Right lobe of liver (tissue), 4 donors: Measurements from ENCODE around the gene ZNF530.

Experiments used
- POLR2A ChIP-seq: fragments of 450-650 bp; IDR thresholded peaks from one replicate; pipeline ENCODE4 v1.6.1; 2017; ENCODE audit warnings: antibody characterized with exemption, mild to moderate bottlenecking
- TF ChIP-seq, protein P1 (sequence below), 4 donors: fragments of 200-600 bp in 3 of 4; fragments of 450-650 bp in 1 of 4; IDR thresholded peaks; one replicate each; pipeline versions ENCODE4 v1.5.1 to v1.8.0; 2016 to 2022; ENCODE audit warnings: antibody characterized with exemption in 4 of 4, mild to moderate bottlenecking in 2 of 4
- donor health status: DM: no; HTN: no; CAD: no.
- donor health status: DM: no; HTN: no; CAD: no.
- donor health status: DM: no; HTN: yes; CAD: no.

DNA sequence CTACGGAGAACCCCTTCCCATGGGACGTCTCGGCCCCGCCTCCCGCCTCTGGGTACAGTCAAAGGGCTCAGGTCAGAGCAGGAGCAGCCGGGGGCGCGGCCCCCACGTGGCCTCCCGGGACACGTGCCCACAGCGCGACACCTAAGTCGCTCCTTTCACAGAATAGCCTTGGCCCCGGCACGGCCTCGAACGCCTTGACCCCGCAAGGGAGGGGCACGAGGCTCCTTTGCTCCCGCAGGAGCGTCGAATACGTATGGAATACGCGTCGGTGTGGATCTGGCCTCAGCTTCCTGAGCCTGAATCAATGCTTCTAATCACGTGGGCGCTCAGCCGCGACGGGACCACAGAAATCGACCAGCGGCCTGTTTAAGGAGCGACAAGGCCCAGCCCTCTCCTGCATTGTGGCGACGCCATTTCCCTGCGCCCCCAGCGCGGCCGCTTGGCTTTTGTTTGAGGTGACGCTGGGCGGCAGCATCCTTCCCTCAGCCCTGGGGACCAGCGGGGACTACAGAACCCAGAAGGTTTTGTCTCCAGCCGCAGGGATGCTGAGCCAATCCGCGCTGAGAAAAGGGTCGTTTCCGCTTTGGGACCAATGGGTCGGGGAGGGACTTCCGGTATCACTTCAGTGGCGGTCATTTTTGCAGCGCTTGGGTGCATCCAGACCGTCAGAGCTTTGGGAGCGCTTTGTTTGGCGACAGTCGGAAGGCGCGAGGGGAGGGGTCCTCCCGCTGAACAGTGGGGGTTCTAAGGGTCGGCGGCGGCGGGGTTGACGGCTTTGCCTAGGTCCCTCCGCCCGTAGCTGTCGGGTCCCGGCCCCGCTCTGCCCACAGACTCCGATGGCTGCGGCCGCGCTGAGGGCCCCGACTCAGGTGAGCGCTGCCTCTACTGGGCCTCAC, 15.9 kb upstream of the ZNF530 start, which contains the start of gene ZIK1:
- TF ChIP-seq, protein P1, sequence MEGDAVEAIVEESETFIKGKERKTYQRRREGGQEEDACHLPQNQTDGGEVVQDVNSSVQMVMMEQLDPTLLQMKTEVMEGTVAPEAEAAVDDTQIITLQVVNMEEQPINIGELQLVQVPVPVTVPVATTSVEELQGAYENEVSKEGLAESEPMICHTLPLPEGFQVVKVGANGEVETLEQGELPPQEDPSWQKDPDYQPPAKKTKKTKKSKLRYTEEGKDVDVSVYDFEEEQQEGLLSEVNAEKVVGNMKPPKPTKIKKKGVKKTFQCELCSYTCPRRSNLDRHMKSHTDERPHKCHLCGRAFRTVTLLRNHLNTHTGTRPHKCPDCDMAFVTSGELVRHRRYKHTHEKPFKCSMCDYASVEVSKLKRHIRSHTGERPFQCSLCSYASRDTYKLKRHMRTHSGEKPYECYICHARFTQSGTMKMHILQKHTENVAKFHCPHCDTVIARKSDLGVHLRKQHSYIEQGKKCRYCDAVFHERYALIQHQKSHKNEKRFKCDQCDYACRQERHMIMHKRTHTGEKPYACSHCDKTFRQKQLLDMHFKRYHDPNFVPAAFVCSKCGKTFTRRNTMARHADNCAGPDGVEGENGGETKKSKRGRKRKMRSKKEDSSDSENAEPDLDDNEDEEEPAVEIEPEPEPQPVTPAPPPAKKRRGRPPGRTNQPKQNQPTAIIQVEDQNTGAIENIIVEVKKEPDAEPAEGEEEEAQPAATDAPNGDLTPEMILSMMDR (IDR thresholded peaks at IDR 0.05) = no peak
- no peak for TF ChIP-seq POLR2A
